Neural cell (in vitro differentiated cells): ENCODE measurements around the gene NHEJ1. TPM values are rescaled to one million over a fixed set of nuclear protein-coding genes. Genes with fewer than 3 reads are reported as not detected.

Source experiments
- H2AFZ ChIP-seq: fragments of 200-600, 300-800 bp; sonication (generic), shearing (Covaris generic); 2 replicates; pipeline ENCODE4 v1.6.0; 2014; ENCODE audit warnings: low read depth, mild to moderate bottlenecking, antibody characterized with exemption, low read length, moderate library complexity
- H3F3A ChIP-seq: fragments of 200-600 bp; shearing (Covaris generic); 2 replicates; pipeline ENCODE4 v1.6.1; 2016; ENCODE audit warnings: mild to moderate bottlenecking, moderate library complexity, mixed read lengths, antibody characterized with exemption, low read length; ENCODE audit not compliant: insufficient read depth, poor library complexity, severe bottlenecking
- H3K27ac ChIP-seq: fragments of 200-600, 300-800 bp; sonication (generic), shearing (Covaris generic); 2 replicates; pipeline ENCODE4 v1.5.1; 2014; ENCODE audit warnings: mild to moderate bottlenecking, low read length, moderate library complexity
- H3K27me3 ChIP-seq: fragments of 300-800, 200-600 bp; sonication (generic), shearing (Covaris generic); 2 replicates; pipeline ENCODE4 v1.6.0; 2014; ENCODE audit warnings: mild to moderate bottlenecking, low read depth, low read length, moderate library complexity; ENCODE audit not compliant: insufficient read depth
- H3K36me3 ChIP-seq: fragments of 300-800, 200-600 bp; sonication (generic), shearing (Covaris generic); 2 replicates; pipeline ENCODE4 v1.5.1; 2014; ENCODE audit warnings: mild to moderate bottlenecking, antibody characterized with exemption, low read length, moderate library complexity; ENCODE audit not compliant: insufficient read depth
- H3K4me2 ChIP-seq: fragments of 300-800, 200-600 bp; sonication (generic), shearing (Covaris generic); 2 replicates; pipeline ENCODE4 v1.6.0; 2014; ENCODE audit warnings: mild to moderate bottlenecking, low read length
- H3K4me3 ChIP-seq: fragments of 300-800, 200-600 bp; sonication (generic), shearing (Covaris generic); 2 replicates; pipeline ENCODE4 v1.5.1; 2014; ENCODE audit warnings: mild to moderate bottlenecking, low read length, moderate library complexity
- H3K79me2 ChIP-seq: fragments of 200-600 bp; shearing (Covaris generic); replicated peaks from 2 replicates; pipeline ENCODE4 v1.6.0; 2014; ENCODE audit warnings: mild to moderate bottlenecking, low read length, moderate library complexity; ENCODE audit not compliant: insufficient read depth
- H3K9ac ChIP-seq: fragments of 300-800, 200-600 bp; sonication (generic), shearing (Covaris generic); 2 replicates; pipeline ENCODE4 v1.6.1; 2016; ENCODE audit warnings: mild to moderate bottlenecking, low read length, mixed read lengths
- H3K9me2 ChIP-seq: fragments of 200-600 bp; shearing (Covaris generic); 2 replicates; pipeline ENCODE4 v1.6.1; 2016; ENCODE audit warnings: mild to moderate bottlenecking, low read length, mixed read lengths; ENCODE audit not compliant: insufficient read depth
- H3K9me3 ChIP-seq: fragments of 200-600, 300-800 bp; sonication (generic), shearing (Covaris generic); 2 replicates; pipeline ENCODE4 v1.6.1; 2016; ENCODE audit warnings: mild to moderate bottlenecking, mixed run types, low read length, moderate library complexity, mixed read lengths
- H4K20me1 ChIP-seq: fragments of 200-600 bp; shearing (Covaris generic); 2 replicates; pipeline ENCODE4 v1.6.1; 2016; ENCODE audit warnings: mild to moderate bottlenecking, mixed run types; ENCODE audit not compliant: insufficient read depth
- EP300 ChIP-seq: fragments of 450-650 bp; conservative IDR thresholded peaks from 2 replicates; pipeline ENCODE4 v1.6.1; 2014; ENCODE audit warnings: antibody characterized with exemption, mild to moderate bottlenecking, moderate library complexity; ENCODE audit not compliant: poor library complexity, severe bottlenecking
- EZH2 ChIP-seq: fragments of 200-600, 300-800 bp; shearing (Covaris generic), sonication (generic); IDR thresholded peaks from 2 replicates; pipeline ENCODE4 v1.6.1; 2014; ENCODE audit warnings: antibody characterized with exemption, low read length, borderline replicate concordance, mild to moderate bottlenecking; ENCODE audit not compliant: insufficient read depth, poor library complexity, severe bottlenecking
- MXI1 ChIP-seq: fragments of 450-650 bp; conservative IDR thresholded peaks from 2 replicates; pipeline ENCODE4 v1.6.1; 2014; ENCODE audit warnings: antibody characterized with exemption, mild to moderate bottlenecking; ENCODE audit not compliant: poor library complexity, severe bottlenecking
- POLR2AphosphoS5 ChIP-seq: IDR thresholded peaks from 2 replicates; pipeline ENCODE4 v1.6.1; 2012
- RAD21 ChIP-seq: fragments of 450-650 bp; conservative IDR thresholded peaks from 2 replicates; pipeline ENCODE4 v1.6.1; 2014; ENCODE audit warnings: antibody characterized with exemption, mild to moderate bottlenecking, moderate library complexity
- REST ChIP-seq: IDR thresholded peaks from 2 replicates; pipeline ENCODE4 v1.6.1; 2012; ENCODE audit warnings: borderline replicate concordance
- SMC3 ChIP-seq: fragments of 450-650 bp; conservative IDR thresholded peaks from 2 replicates; pipeline ENCODE4 v1.6.1; 2014; ENCODE audit warnings: antibody characterized with exemption, mild to moderate bottlenecking, moderate library complexity; ENCODE audit not compliant: poor library complexity
- TAF1 ChIP-seq: IDR thresholded peaks from 2 replicates; pipeline ENCODE4 v1.6.1; 2012; ENCODE audit warnings: low read depth
- polyA plus RNA-seq: library from polyadenylated mRNA; depleted of rRNA; stranded (reverse); fragments of >200 nt; gene quantifications from 2 replicates; pipeline ENCODE4 v1.2.3, GENCODE V29; 2014
- TF ChIP-seq, protein P1 (sequence below): fragments of 450-650 bp; IDR thresholded peaks from 2 replicates; pipeline ENCODE4 v1.5.1; 2014; ENCODE audit warnings: antibody characterized with exemption, mild to moderate bottlenecking, moderate library complexity; ENCODE audit not compliant: poor library complexity, severe bottlenecking

The NHEJ1 gene
- polyA plus RNA-seq, 1 donor from 2014 or later = 12.7 TPM

DNA sequence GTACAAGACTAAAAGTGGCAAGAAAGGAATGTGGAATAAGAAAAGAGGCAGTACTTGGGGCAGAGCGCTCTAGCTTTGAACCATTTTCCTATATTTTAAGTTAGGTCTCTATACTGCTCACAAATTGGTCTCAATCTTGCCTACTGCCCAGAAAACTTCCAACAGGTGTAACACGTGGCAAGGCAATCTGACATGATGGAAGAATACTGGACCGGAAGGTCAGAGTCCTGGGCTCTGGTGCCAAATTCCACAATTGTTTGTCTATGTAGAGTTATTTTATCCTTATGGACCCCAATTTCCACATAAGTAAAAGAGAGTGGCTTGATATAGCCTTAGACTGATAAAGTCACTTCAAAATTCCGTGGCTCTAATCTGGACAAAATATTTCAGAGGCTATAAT is 28.9 kb downstream of the NHEJ1 start:
- Histone ChIP-seq H3K27me3 (no peaks in the 10 kb centered on the region), H3K4me2 (no peak overlapping the region), H3K27ac (no peak overlapping the region), H3K9ac (no peak overlapping the region), H2AFZ (no peak overlapping the region), H3F3A (no peaks in the 10 kb centered on the region), H3K9me3 (no peaks in the 10 kb centered on the region), H4K20me1 (no peaks in the 10 kb centered on the region), H3K36me3 (no peaks in the 10 kb centered on the region), H3K9me2 (no peaks in the 10 kb centered on the region), H3K79me2 (no peaks in the 10 kb centered on the region), H3K4me3 (no peak overlapping the region)
- TF ChIP-seq EZH2 = no peak
- TF ChIP-seq REST = no peak
- no peak for TF ChIP-seq MXI1
- no peak for TF ChIP-seq EP300
- TF ChIP-seq, protein P1, sequence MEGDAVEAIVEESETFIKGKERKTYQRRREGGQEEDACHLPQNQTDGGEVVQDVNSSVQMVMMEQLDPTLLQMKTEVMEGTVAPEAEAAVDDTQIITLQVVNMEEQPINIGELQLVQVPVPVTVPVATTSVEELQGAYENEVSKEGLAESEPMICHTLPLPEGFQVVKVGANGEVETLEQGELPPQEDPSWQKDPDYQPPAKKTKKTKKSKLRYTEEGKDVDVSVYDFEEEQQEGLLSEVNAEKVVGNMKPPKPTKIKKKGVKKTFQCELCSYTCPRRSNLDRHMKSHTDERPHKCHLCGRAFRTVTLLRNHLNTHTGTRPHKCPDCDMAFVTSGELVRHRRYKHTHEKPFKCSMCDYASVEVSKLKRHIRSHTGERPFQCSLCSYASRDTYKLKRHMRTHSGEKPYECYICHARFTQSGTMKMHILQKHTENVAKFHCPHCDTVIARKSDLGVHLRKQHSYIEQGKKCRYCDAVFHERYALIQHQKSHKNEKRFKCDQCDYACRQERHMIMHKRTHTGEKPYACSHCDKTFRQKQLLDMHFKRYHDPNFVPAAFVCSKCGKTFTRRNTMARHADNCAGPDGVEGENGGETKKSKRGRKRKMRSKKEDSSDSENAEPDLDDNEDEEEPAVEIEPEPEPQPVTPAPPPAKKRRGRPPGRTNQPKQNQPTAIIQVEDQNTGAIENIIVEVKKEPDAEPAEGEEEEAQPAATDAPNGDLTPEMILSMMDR = no peak
- no peak for TF ChIP-seq TAF1
- TF ChIP-seq POLR2AphosphoS5 = no peak
- no peak for TF ChIP-seq SMC3
- no peak for TF ChIP-seq RAD21

DNA sequence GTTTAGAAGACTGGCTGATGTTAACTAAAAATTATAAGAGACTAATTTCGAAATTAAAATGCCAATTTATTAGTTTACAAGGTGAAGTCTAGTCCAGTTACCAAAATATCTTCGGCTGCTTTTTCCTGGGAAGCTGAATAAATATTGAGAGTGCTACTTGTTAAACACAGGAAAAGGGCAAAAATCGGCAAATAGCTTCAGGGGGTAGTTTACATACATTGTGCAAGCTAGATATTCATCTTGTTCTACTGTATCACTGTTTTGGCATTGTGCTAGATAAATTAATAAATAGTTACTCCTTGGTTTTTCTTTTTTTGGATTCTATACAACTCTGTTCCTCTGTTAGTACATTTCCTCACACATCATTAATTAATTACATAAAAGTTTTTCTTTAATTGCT is 29.3 kb downstream of the NHEJ1 start:
- Histone ChIP-seq H3K27me3 (no peaks in the 10 kb centered on the region), H3K27ac (no peak overlapping the region), H3K4me3 (no peak overlapping the region), H3K79me2 (no peaks in the 10 kb centered on the region), H3F3A (no peaks in the 10 kb centered on the region), H3K9me3 (no peaks in the 10 kb centered on the region), H3K9me2 (no peaks in the 10 kb centered on the region), H2AFZ (no peak overlapping the region), H4K20me1 (no peaks in the 10 kb centered on the region), H3K36me3 (no peaks in the 10 kb centered on the region), H3K4me2 (no peak overlapping the region), H3K9ac (no peak overlapping the region)
- TF ChIP-seq, protein P1 = no peak
- TF ChIP-seq REST (no peak), EP300 (no peak), MXI1 (no peak), TAF1 (no peak), EZH2 (no peak), RAD21 (no peak), SMC3 (no peak), POLR2AphosphoS5 (no peak)
